Measurements from ENCODE around the gene RALBP1.

RALBP1 gene

GRCh38 chr18:9537677-9538076 is 62.4 kb downstream of the RALBP1 start:
- no peak for TF ChIP-seq CTCF (IDR thresholded peaks at IDR 0.05; ENCODE audit: borderline replicate concordance, insufficient read depth, low read depth, low read length)
- H3K4me3 ChIP-seq (ENCODE audit: low read depth, low read length) = no peak overlapping the region

- TF ChIP-seq CTCF (IDR thresholded peaks at IDR 0.05; ENCODE audit: borderline replicate concordance, insufficient read depth, low read depth, low read length) = no peak
- no peak overlapping the region for H3K4me3 ChIP-seq (ENCODE audit: low read depth, low read length)
Measured at GRCh38 chr18:9539283-9539682, 64.0 kb downstream of the RALBP1 start.

- TF ChIP-seq CTCF (IDR thresholded peaks at IDR 0.05; ENCODE audit: borderline replicate concordance, insufficient read depth, low read depth, low read length) = no peak
Measured at GRCh38 chr18:9539938-9540337, 64.6 kb downstream of the RALBP1 start.

GRCh38 chr18:9542924-9543323 is 67.6 kb downstream of the RALBP1 start:
- no peak for TF ChIP-seq CTCF (IDR thresholded peaks at IDR 0.05; ENCODE audit: borderline replicate concordance, insufficient read depth, low read depth, low read length)

More at GRCh38 chr18:9539938-9540337, 64.6 kb downstream of the RALBP1 start:
- H3K4me3 ChIP-seq (ENCODE audit: low read depth, low read length) = no peak overlapping the region

GRCh38 chr18:9545029-9545428 is 69.7 kb downstream of the RALBP1 start:
- no peak overlapping the region for H3K4me3 ChIP-seq (ENCODE audit: low read depth, low read length)
- no peak for TF ChIP-seq CTCF (IDR thresholded peaks at IDR 0.05; ENCODE audit: borderline replicate concordance, insufficient read depth, low read depth, low read length)

More at GRCh38 chr18:9542924-9543323, 67.6 kb downstream of the RALBP1 start:
- no peak overlapping the region for H3K4me3 ChIP-seq (ENCODE audit: low read depth, low read length)

- no peak overlapping the region for H3K4me3 ChIP-seq (ENCODE audit: low read depth, low read length)
- TF ChIP-seq CTCF (IDR thresholded peaks at IDR 0.05; ENCODE audit: borderline replicate concordance, insufficient read depth, low read depth, low read length) = no peak
Measured at GRCh38 chr18:9546468-9546867, 71.2 kb downstream of the RALBP1 start.

- no peak for TF ChIP-seq CTCF (IDR thresholded peaks at IDR 0.05; ENCODE audit: borderline replicate concordance, insufficient read depth, low read depth, low read length)
- no peak overlapping the region for H3K4me3 ChIP-seq (ENCODE audit: low read depth, low read length)
Measured at GRCh38 chr18:9547782-9548181, 72.5 kb downstream of the RALBP1 start.

Data from GM12875 (cell line).